Gastrocnemius medialis (tissue), 4 donors: ENCODE data around the gene GLYR1. TPM values are rescaled to one million over a fixed set of nuclear protein-coding genes. Genes with fewer than 3 reads are reported as not detected.

Source experiments
- ATAC-seq, 2 donors: fragments of 150-250 bp; one replicate each; pipeline ENCODE4 v1.9.1; 2016
- DNase-seq, 2 donors: peaks; one replicate each; pipeline ENCODE4 v3.0.0-alpha.2; 2019
- H3K27ac ChIP-seq, 4 donors: fragments of 200-600 bp; sonication (generic); 1 replicate in 1 of 4; 2 replicates in 3 of 4; pipeline ENCODE4 v1.5.1; 2016 to 2018; ENCODE audit warnings: mild to moderate bottlenecking in 2 of 4, moderate library complexity in 1 of 4
- H3K27me3 ChIP-seq, 3 donors: fragments of 200-600 bp; sonication (generic) in 2 of 3; 1 replicate in 1 of 3; 2 replicates in 2 of 3; pipeline versions ENCODE4 v1.5.1 to v1.6.0; 2016 to 2019; ENCODE audit warnings: mild to moderate bottlenecking in 1 of 3, moderate library complexity in 1 of 3
- H3K36me3 ChIP-seq, 2 donors: fragments of 200-600 bp; sonication (generic) in 1 of 2; one replicate each; pipeline ENCODE4 v1.5.1; 2017 to 2018
- H3K4me1 ChIP-seq, 2 donors: fragments of 200-600 bp; sonication (generic) in 1 of 2; one replicate each; pipeline ENCODE4 v1.5.1; 2016 to 2017; ENCODE audit warnings: mild to moderate bottlenecking in 2 of 2
- H3K4me3 ChIP-seq, 4 donors: fragments of 200-600 bp; sonication (generic) in 3 of 4; 1 replicate in 1 of 4; 2 replicates in 3 of 4; pipeline ENCODE4 v1.5.1; 2016 to 2019; ENCODE audit warnings: mild to moderate bottlenecking in 2 of 4
- H3K9me3 ChIP-seq, 3 donors: fragments of 200-600 bp; sonication (generic) in 2 of 3; 1 replicate in 1 of 3; 2 replicates in 2 of 3; pipeline ENCODE4 v1.5.1; 2016 to 2019
- POLR2A ChIP-seq, 2 donors: fragments of 450-650 bp; IDR thresholded peaks; one replicate each; pipeline ENCODE4 v1.6.1; 2017; ENCODE audit warnings: antibody characterized with exemption in 2 of 2, mild to moderate bottlenecking in 2 of 2, moderate library complexity in 2 of 2
- in situ Hi-C, 4 donors: fragments of 200-750 bp; cut with MboI; loops; one replicate each; pipeline versions ENCODE4 v1.15.0 to v1.8.0; 2017; ENCODE audit warnings: low sequenced_read_pairs in 4 of 4
- intact Hi-C: fragments of 100-400 bp; cut with DNase I; formaldehyde crosslinking; loops from one replicate; pipeline ENCODE4 v1.15.1; 2023; ENCODE audit warnings: low total_unique reads
- total RNA-seq, 4 donors: library from RNA; depleted of rRNA; stranded (reverse); fragments of >200 nt; gene quantifications; one replicate each; pipeline versions ENCODE4 v1.1.0 to v1.2.3, GENCODE V29; 2016
- TF ChIP-seq, protein P1 (sequence below), 5 experiments: fragments of 450-650 bp in 3 of 5; fragments of 200-600 bp in 2 of 5; sonication (generic) in 2 of 5; IDR thresholded peaks in 4 of 5; conservative IDR thresholded peaks in 1 of 5; 1 replicate in 4 of 5; 2 replicates in 1 of 5; pipeline ENCODE4 v1.5.1; 2016 to 2019; ENCODE audit warnings: antibody characterized with exemption in 5 of 5, mild to moderate bottlenecking in 3 of 5, moderate library complexity in 3 of 5

GLYR1 gene
- total RNA-seq, 4 donors from 2014 or later = 39.4 to 56.7 (median 53.0) TPM

DNA sequence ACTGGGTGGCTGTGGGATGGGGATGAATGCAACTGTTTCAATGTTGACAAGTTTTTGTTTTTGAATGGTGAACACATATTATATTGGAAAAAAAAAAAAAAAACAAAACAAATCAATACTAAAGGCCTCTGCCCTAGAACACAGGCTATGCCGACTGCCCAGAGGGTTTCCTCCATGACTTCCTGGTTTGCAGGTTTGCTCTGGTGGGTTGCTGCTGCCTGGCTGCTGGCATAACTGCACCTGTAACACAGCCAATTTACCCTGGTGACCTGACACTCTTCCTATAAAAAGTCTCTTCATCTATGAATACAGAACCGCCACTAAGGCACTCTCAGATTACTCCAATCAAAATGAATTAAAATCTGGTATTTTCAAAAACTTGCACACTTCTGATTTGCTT, 10.4 kb downstream of the GLYR1 start:
- Histone ChIP-seq H3K4me3 (no peak overlapping the region), H3K36me3 (peaks cover 4 to 68% of the 10 kb centered on the region in 2 donors), H3K9me3 (no peaks in the 10 kb centered on the region), H3K4me1 (peaks cover 23 to 26% of the 10 kb centered on the region in 2 donors), H3K27me3 (no peaks in the 10 kb centered on the region), H3K27ac (peak overlapping the region in 1 of 4 donors; percentile 3)
- in situ Hi-C loops = no loop called here
- no peak for TF ChIP-seq POLR2A (IDR thresholded peaks at IDR 0.05)
- TF ChIP-seq, protein P1, sequence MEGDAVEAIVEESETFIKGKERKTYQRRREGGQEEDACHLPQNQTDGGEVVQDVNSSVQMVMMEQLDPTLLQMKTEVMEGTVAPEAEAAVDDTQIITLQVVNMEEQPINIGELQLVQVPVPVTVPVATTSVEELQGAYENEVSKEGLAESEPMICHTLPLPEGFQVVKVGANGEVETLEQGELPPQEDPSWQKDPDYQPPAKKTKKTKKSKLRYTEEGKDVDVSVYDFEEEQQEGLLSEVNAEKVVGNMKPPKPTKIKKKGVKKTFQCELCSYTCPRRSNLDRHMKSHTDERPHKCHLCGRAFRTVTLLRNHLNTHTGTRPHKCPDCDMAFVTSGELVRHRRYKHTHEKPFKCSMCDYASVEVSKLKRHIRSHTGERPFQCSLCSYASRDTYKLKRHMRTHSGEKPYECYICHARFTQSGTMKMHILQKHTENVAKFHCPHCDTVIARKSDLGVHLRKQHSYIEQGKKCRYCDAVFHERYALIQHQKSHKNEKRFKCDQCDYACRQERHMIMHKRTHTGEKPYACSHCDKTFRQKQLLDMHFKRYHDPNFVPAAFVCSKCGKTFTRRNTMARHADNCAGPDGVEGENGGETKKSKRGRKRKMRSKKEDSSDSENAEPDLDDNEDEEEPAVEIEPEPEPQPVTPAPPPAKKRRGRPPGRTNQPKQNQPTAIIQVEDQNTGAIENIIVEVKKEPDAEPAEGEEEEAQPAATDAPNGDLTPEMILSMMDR (IDR thresholded peaks at IDR 0.05 in 4 of 5, conservative IDR thresholded peaks at IDR 0.05 in 1 of 5) = no peak
- intact Hi-C loops = no loop called here
- ATAC-seq = no peak
- no peak for DNase-seq

GRCh38 chr16:4833584-4833983, 13.5 kb downstream of the GLYR1 start:
- peaks cover 37 to 46% of the 10 kb centered on the region in 2 donors for H3K4me1 ChIP-seq
- no peak overlapping the region for H3K27ac ChIP-seq
- in situ Hi-C loops = no loop called here
- no peaks in the 10 kb centered on the region for H3K27me3 ChIP-seq
- TF ChIP-seq POLR2A (IDR thresholded peaks at IDR 0.05) = no peak
- TF ChIP-seq, protein P1 (IDR thresholded peaks at IDR 0.05 in 4 of 5, conservative IDR thresholded peaks at IDR 0.05 in 1 of 5) = no peak
- H3K36me3 ChIP-seq = peaks cover 5 to 64% of the 10 kb centered on the region in 2 donors
- intact Hi-C loops = no loop called here
- ATAC-seq (no peak), DNase-seq (no peak)
- no peaks in the 10 kb centered on the region for H3K9me3 ChIP-seq
- no peak overlapping the region for H3K4me3 ChIP-seq

DNA sequence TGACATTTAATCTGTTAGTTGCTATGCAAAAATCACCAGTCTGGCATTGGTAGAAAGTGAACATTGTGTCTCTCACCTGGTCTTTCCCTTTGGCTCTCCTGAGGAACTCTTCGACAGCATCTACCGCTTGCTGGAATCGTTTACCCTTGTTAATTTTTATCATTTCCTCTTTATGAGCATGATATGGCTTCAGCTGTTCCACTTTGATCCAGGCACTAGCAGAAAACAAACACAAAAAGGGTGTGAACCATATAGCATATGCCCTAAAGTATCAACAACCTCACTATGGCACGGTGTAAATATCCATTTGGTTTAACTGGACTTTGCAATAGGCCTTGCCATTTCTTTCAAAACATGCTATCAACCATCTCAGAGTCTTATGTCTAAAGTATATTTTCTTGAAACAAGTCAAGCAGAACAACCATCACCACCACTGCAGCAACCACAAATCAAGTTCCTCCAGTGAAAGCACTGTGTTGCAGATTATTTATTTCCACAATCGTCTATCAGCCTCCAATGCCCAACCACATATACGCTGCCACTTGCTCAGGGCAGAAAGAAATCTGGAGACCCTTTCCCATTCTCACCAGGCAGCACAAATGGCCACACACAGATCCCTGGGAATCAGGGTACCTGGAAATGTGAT, 14.3 kb downstream of the GLYR1 start:
- Histone ChIP-seq H3K4me1 (peaks cover 45 to 54% of the 10 kb centered on the region in 2 donors), H3K27ac (no peak overlapping the region), H3K27me3 (no peaks in the 10 kb centered on the region), H3K4me3 (no peak overlapping the region), H3K36me3 (peaks cover 5 to 56% of the 10 kb centered on the region in 2 donors), H3K9me3 (no peaks in the 10 kb centered on the region)
- intact Hi-C loops = no loop called here
- ATAC-seq = no peak
- no peak for TF ChIP-seq POLR2A (IDR thresholded peaks at IDR 0.05)
- TF ChIP-seq, protein P1 (IDR thresholded peaks at IDR 0.05 in 4 of 5, conservative IDR thresholded peaks at IDR 0.05 in 1 of 5) = no peak
- in situ Hi-C loops = no loop called here
- DNase-seq = no peak

GRCh38 chr16:4831616-4832015, 15.5 kb downstream of the GLYR1 start:
- intact Hi-C loops (no loop called here), in situ Hi-C loops (no loop called here)
- TF ChIP-seq POLR2A (IDR thresholded peaks at IDR 0.05) = no peak
- TF ChIP-seq, protein P1 (IDR thresholded peaks at IDR 0.05 in 4 of 5, conservative IDR thresholded peaks at IDR 0.05 in 1 of 5) = no peak
- no peaks in the 10 kb centered on the region for H3K27me3 ChIP-seq
- H3K9me3 ChIP-seq = no peaks in the 10 kb centered on the region
- DNase-seq (no peak), ATAC-seq (no peak)
- peaks cover 5 to 55% of the 10 kb centered on the region in 2 donors for H3K36me3 ChIP-seq
- no peak overlapping the region for H3K4me3 ChIP-seq
- H3K27ac ChIP-seq = no peak overlapping the region
- H3K4me1 ChIP-seq = peaks cover 50 to 59% of the 10 kb centered on the region in 2 donors
